Measurements from ENCODE around the gene MANF. TPM values are rescaled to one million over a fixed set of nuclear protein-coding genes. Genes with fewer than 3 reads are reported as not detected.

Gene MANF
- total and polyA plus RNA-seq, 2 donors (not counting 1 experiment from before 2014, with no cell fraction given), result 19.8 to 29.7 TPM

- H3K79me2 ChIP-seq (ENCODE audit: control insufficient read depth, insufficient read depth, low read length), result no peaks in the 10 kb centered on the region
- CTCF ChIA-PET, result no interaction called here
- POLR2A ChIA-PET, result no interaction called here
- no peak overlapping the region for H3K27ac Mint-ChIP-seq
- H3K9ac ChIP-seq (ENCODE audit: low read length), result no peak overlapping the region
- ATAC-seq (ENCODE audit: low read depth), result no peak
- no peak overlapping the region for H3K4me3 ChIP-seq (ENCODE audit: control extremely low read depth in 1 of 5, extremely low read depth in 1 of 5, insufficient read depth in 1 of 5, low read depth in 2 of 5, low read length in 4 of 5)
- no peak overlapping the region for H2AFZ ChIP-seq (ENCODE audit: insufficient read depth, low read depth, low read length, poor library complexity, severe bottlenecking)
- no peaks in the 10 kb centered on the region for H3K27me3 ChIP-seq (replicated peaks in 1 of 4; ENCODE audit: control extremely low read depth in 1 of 4, control insufficient read depth in 3 of 4, insufficient read depth in 4 of 4, low read length in 3 of 4)
- no peaks in the 10 kb centered on the region for H4K20me1 ChIP-seq (ENCODE audit: control insufficient read depth, insufficient read depth, low read length, poor library complexity, severe bottlenecking)
- WGBS (ENCODE audit: insufficient coverage), result 92% methylated on average over 4 of the region's 4 CpGs
- no peak for DNase-seq
- H3K9me3 Mint-ChIP-seq (ENCODE audit: insufficient read depth), result no peaks in the 10 kb centered on the region
- no peak for TF ChIP-seq CTCF (IDR thresholded peaks at IDR 0.05)
- no peak for TF ChIP-seq EZH2 (IDR thresholded peaks at IDR 0.05; ENCODE audit: borderline replicate concordance, insufficient read depth, low read depth, low read length, poor library complexity, severe bottlenecking)
- H3K4me1 ChIP-seq (ENCODE audit: control insufficient read depth in 2 of 2, insufficient read depth in 2 of 2, low read length in 2 of 2), result no peaks in the 10 kb centered on the region
- H3K27ac ChIP-seq (ENCODE audit: low read length in 2 of 2), result no peak overlapping the region
- H3K4me3 Mint-ChIP-seq, result no peak overlapping the region
- intact Hi-C loops (cut with micrococcal nuclease), result no loop called here
- no peaks in the 10 kb centered on the region for H3K36me3 ChIP-seq (replicated peaks in 1 of 2; ENCODE audit: control extremely low read depth in 1 of 2, control insufficient read depth in 1 of 2, extremely low read depth in 1 of 2, insufficient read depth in 2 of 2, low read length in 1 of 2)
- H3K4me2 ChIP-seq (replicated peaks; ENCODE audit: low read depth, low read length, poor library complexity, severe bottlenecking), result no peak overlapping the region
- H3K9me3 ChIP-seq (ENCODE audit: control extremely low read depth in 1 of 3, control insufficient read depth in 2 of 3, insufficient read depth in 1 of 3, low read length in 2 of 3), result no peaks in the 10 kb centered on the region
- H3K27me3 Mint-ChIP-seq, result peaks cover 19% of the 10 kb centered on the region
- no peaks in the 10 kb centered on the region for H3K4me1 Mint-ChIP-seq
Measured at GRCh38 chr3:51353131-51353530, 32.0 kb upstream of the MANF start.

- no peak overlapping the region for H2AFZ ChIP-seq (ENCODE audit: insufficient read depth, low read depth, low read length, poor library complexity, severe bottlenecking)
- no peak overlapping the region for H3K27ac Mint-ChIP-seq
- TF ChIP-seq EZH2 (IDR thresholded peaks at IDR 0.05; ENCODE audit: borderline replicate concordance, insufficient read depth, low read depth, low read length, poor library complexity, severe bottlenecking) (no peak), CTCF (IDR thresholded peaks at IDR 0.05) (no peak)
- no peaks in the 10 kb centered on the region for H3K36me3 ChIP-seq (replicated peaks in 1 of 2; ENCODE audit: control extremely low read depth in 1 of 2, control insufficient read depth in 1 of 2, extremely low read depth in 1 of 2, insufficient read depth in 2 of 2, low read length in 1 of 2)
- H3K4me3 Mint-ChIP-seq, result no peak overlapping the region
- H3K4me1 Mint-ChIP-seq, result no peaks in the 10 kb centered on the region
- H4K20me1 ChIP-seq (ENCODE audit: control insufficient read depth, insufficient read depth, low read length, poor library complexity, severe bottlenecking), result no peaks in the 10 kb centered on the region
- no peaks in the 10 kb centered on the region for H3K4me1 ChIP-seq (ENCODE audit: control insufficient read depth in 2 of 2, insufficient read depth in 2 of 2, low read length in 2 of 2)
- H3K9me3 Mint-ChIP-seq (ENCODE audit: insufficient read depth), result no peaks in the 10 kb centered on the region
- no peak overlapping the region for H3K27ac ChIP-seq (ENCODE audit: low read length in 2 of 2)
- no peak overlapping the region for H3K4me2 ChIP-seq (replicated peaks; ENCODE audit: low read depth, low read length, poor library complexity, severe bottlenecking)
- H3K9ac ChIP-seq (ENCODE audit: low read length), result no peak overlapping the region
- DNase-seq, result no peak
- H3K27me3 Mint-ChIP-seq, result peaks cover 16% of the 10 kb centered on the region
- ChIA-PET POLR2A (no interaction called here), CTCF (no interaction called here)
- H3K9me3 ChIP-seq (ENCODE audit: control extremely low read depth in 1 of 3, control insufficient read depth in 2 of 3, insufficient read depth in 1 of 3, low read length in 2 of 3), result no peaks in the 10 kb centered on the region
- intact Hi-C loops (cut with micrococcal nuclease), result no loop called here
- WGBS (ENCODE audit: insufficient coverage), result no CpG with 5 or more reads among the region's 1 CpG
- no peaks in the 10 kb centered on the region for H3K79me2 ChIP-seq (ENCODE audit: control insufficient read depth, insufficient read depth, low read length)
- no peaks in the 10 kb centered on the region for H3K27me3 ChIP-seq (replicated peaks in 1 of 4; ENCODE audit: control extremely low read depth in 1 of 4, control insufficient read depth in 3 of 4, insufficient read depth in 4 of 4, low read length in 3 of 4)
- no peak overlapping the region for H3K4me3 ChIP-seq (ENCODE audit: control extremely low read depth in 1 of 5, extremely low read depth in 1 of 5, insufficient read depth in 1 of 5, low read depth in 2 of 5, low read length in 4 of 5)
- no peak for ATAC-seq (ENCODE audit: low read depth)
Measured at GRCh38 chr3:51353691-51354090, 31.4 kb upstream of the MANF start.
